Caki2 (cell line): ENCODE data around the gene PLK2. TPM values are rescaled to one million over a fixed set of nuclear protein-coding genes. Genes with fewer than 3 reads are reported as not detected.

Experiments
- DNase-seq: peaks from one replicate; pipeline ENCODE4 v3.0.0-alpha.2; 2015; ENCODE audit warnings: low read depth
- in situ Hi-C: cut with HindIII; loops from 2 replicates; pipeline ENCODE4 v1.10.0; 2016; ENCODE audit warnings: low sequenced_read_pairs, low pct_unique_long_range_greater_than_20kb, mixed read lengths
- total RNA-seq: library from RNA; depleted of rRNA; stranded (reverse); fragments of >200 nt; shearing (Covaris generic); gene quantifications from 2 replicates; pipeline ENCODE4 v1.2.3, GENCODE V29; 2014; ENCODE audit warnings: low replicate concordance

PLK2 gene
- total RNA-seq, 1 experiment from 2014 or later, result 701 TPM

DNA sequence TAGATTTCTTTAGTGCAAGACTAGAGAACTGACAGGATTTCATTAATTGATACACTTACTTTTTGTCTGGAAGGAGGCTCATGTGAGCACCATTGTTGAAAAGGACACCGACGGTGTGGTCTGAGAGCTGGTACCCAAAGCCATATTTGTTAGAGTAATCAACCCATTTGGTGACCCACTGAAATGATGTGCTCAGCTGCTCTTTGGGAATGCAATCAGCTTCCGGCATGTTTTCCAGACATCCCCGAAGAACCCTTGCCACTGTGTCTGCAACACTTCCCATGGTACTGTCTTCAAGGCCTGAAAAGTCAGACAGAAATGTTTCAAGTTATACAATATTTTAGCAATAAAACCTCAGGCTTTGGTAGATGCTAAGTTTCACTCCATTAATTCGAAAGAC lies 4.4 kb downstream of the PLK2 start:
- in situ Hi-C loops, result loop anchor here (25.0 kb wide), 1 partner anchor 618 kb away; no protein-coding TSS in a partner anchor
- DNase-seq, result no peak

DNA sequence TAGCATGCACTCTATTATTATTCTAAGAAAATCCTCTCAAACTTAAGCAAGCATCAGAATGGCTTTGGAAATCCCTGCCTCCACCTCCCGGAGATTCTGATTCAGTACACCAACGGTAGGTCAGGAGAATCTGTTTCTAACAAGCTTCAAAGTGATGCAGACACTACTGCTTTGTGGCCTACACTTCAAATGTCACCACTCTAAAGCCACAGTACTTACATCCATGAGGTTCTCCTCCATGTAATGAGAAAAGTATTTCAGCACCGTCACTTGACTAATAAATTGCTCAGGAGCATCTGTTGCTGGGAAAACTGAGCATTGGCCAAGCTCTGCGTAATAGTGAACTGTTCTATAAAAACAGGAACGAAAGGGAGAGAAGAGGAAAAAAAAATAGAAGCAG lies 4.8 kb downstream of the PLK2 start:
- peak; percentile 41 for DNase-seq
- in situ Hi-C loops, result loop anchor here (25.0 kb wide), 1 partner anchor 618 kb away; no protein-coding TSS in a partner anchor

DNA sequence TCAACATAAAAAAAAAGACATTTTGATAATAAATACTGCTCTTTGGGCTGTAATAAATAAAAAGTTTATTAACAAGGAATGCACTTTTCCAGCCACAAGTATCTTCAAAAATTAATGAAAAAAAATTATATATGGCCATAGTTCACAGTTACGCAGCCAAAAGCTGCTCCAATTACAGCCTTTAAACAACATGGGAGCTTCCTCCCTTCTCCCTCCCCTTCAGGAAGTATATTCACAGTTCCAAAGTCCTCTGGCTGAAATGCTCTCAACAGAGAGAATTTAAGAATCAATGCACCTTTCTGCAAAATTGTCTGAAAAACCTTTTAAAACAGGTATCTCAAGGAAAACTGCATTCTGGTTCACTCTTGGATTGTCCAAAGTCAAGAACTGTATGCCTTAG lies 5.9 kb downstream of the PLK2 start:
- DNase-seq, result peak; percentile 41
- in situ Hi-C loops, result loop anchor here (25.0 kb wide), 1 partner anchor 617 kb away; no protein-coding TSS in a partner anchor

DNA sequence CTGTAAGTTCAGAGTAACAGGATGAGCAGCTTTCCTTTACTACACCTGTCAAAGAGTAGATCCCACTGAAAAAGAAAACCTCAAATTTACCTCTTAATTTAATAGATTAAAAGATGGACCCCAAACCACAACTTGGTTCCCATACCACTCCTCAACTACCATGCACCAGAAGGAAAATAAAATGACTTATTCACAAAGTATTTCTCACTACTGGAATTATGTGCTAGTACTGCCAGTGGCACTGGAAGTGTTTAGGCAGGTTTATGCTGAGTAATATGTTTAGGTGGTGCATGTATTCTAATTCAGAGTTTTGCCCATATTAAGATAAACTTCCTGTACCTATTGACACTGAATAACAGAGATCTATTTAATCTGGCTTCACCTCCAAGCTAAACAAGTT lies 6.6 kb downstream of the PLK2 start:
- no peak for DNase-seq
- in situ Hi-C loops, result loop anchor here (25.0 kb wide), 1 partner anchor 616 kb away; no protein-coding TSS in a partner anchor

DNA sequence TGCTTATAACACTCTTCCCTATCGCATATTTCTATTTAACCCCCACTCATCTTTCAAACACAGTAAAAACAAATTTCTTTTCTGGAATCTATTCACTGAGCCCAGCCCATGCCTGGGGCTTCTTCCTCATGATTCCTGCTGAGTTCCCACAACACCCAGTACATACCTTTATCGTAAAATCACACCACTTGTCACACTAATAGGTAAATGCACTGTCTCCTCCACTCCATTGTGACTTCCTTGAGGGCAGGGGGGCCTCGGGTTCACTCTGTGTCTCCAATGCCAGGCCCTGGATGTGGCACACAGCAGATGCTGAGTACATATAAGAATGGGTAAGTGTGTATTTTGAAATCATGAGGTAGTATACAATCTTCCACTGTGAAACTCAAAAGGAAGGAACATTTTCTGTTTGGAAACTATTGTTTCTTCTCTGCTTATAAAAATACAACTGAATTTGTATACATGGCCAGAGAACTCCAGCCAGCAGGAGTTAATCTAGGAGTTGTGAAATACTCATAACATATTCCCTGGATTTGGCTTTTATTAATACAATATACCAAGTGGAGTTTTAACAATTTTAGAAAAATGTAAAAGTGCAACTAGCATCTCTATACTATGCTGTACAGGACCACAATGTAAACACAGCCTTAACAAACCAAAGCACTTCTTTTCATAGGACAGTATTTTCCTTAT lies 7.2 kb downstream of the PLK2 start:
- in situ Hi-C loops, result loop anchor here (25.0 kb wide), 1 partner anchor 615 kb away; no protein-coding TSS in a partner anchor
- peak; percentile 77 for DNase-seq

DNA sequence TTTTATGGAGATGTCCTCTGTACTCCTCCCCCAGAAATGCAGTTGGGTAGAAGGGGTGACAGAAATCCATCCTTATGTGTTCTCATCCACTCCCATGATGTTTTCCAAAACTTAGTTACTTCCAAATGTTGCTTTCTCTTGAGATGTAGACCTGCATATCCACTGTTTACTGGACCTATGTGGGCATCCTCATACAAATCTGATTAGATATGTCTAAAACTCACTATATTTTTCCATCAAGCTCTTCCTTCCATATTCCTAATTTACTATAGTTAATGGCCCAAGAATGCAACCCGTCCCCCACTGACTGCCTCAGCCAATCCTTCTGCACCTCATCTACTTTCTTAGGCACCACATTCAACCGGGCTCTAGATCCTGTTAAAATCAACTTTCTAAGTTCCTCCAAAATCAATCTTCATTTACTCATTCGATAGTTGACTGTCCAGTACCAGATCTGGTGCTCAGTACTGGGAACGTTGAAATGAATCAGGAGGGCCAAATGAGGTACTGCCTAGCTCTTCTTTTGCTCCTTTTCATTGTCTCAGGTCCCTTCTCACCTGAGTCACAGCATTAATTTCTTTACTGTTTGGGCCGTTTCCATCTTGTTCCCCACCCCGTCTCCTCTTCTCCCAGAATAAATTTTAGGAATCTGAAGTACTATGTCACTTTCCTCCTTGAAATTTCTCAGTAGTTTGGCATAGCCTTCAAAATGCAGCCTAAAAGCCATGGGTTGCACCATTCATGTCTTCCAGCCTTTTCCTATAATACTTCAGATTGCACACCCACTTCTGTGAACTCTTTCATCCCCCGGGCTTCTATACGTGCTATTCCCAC lies 7.9 kb downstream of the PLK2 start:
- in situ Hi-C loops, result loop anchor here (25.0 kb wide), 1 partner anchor 615 kb away; no protein-coding TSS in a partner anchor
- DNase-seq, result no peak

DNA sequence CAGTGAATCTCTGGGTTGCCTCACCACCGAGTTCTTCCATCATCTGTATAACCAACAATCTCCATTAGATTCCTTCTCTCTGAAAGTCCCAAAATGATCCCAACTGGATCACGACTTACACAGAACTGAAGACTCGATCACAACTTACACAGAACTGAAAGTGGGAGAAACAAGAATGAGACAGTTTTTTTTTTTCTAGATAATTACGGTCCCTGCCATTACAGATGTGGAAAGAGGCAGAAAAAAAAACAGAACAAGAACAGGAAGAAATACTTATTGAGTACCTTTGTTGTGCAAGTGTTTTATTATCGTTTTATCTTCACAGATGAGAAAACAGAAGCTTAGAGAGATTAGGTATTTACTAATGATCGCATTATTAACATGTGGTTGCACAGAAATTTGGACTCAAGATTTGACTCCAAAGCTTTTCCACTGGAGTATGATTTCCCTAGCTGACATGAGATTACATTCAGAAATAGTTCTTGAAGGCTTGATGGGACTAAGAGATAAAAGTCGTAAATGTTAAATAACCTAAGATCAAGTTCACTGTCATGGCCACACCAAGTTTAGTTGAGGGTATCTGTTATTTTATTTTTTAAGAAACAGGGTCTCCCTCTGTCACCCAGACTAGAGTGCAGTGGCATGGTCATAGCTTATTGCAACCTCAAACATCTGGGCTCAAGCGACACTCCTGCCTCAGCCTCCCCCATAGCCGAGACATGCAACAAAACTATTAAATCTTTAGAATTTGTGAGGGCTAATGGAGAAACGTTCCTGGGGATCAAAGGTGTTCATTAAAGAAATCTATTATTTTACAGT lies 8.9 kb downstream of the PLK2 start:
- in situ Hi-C loops, result loop anchor here (25.0 kb wide), 1 partner anchor 614 kb away; no protein-coding TSS in a partner anchor
- DNase-seq, result peak; percentile 61

DNA sequence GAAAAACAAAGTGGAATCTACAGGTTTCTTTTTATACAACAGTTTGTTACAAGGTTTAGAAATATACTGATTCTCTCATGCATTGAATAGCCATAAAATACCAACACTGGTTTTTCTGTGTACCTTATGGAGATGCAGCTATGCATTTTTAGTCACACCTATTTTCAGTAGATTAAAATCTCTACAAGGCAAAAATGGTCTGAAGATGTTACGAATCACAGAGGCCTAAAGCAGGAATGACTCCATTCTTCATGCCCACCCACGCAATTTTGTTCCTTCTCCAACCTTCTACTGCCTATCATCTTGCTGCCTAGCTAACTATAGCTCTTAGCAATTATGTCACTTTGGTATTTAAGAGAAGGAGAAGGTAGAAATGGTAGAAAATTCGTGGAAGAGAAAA lies 9.9 kb downstream of the PLK2 start:
- no peak for DNase-seq
- in situ Hi-C loops, result loop anchor here (25.0 kb wide), 1 partner anchor 613 kb away; no protein-coding TSS in a partner anchor

DNA sequence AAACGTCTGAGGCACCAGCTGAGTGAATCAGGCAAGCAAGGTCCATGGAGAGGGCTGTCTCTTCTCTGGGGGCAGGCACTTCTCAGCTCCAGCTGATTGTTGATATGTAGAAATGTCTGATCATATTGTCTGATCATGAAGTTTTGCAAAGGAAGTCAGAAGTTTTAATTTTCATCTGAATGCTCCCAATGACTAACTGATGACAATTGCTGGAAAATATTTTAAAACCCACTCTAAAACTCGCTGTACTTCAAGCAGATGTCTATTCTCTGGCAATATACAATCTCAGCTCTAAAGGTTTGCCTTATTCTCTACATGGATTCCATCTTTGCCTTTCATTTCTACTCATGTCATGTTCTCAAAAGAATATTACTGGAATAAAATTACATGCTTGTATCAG lies 12.7 kb downstream of the PLK2 start:
- DNase-seq, result no peak

DNA sequence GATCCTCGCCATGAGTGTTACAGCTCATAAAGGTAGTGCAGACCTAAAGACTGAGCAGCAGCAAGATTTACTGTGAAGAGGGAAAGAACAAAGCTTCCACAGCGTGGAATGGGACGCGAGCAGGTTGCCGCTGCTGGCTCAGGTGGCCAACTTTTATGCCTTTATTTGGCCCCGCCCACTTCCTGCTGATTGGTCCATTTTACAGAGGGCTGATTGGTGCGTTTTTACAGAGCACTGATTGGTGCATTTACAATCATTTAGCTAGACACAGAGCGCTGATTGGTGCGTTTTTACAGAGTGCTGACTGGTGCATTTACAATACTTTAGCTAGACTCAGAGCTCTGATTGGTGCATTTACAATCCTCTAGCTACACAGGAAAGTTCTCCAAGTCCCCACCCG lies 13.9 kb downstream of the PLK2 start:
- in situ Hi-C loops, result no loop called here
- no peak for DNase-seq

More for the DNA sequence above, 12.7 kb downstream of the PLK2 start:
- in situ Hi-C loops, result no loop called here

DNA sequence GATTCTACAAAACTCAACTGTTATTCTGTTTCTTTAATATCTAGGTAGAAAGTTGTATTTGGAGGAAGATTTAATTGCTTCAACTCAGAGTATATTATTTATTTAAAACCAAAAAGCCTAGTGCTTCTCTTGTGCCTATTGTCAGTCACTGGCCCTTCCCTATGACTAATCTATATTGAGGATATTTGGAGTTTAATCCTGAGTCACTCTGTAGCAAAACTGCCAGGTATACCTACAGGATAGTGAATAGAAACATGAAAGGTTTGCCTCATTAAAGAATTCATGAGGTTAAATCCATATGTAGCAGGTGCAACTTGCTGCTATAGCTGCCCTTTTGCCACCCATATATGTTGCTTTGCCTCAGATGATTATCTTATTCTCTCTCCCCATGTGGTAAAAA lies 15.1 kb downstream of the PLK2 start:
- in situ Hi-C loops, result no loop called here
- DNase-seq, result no peak

DNA sequence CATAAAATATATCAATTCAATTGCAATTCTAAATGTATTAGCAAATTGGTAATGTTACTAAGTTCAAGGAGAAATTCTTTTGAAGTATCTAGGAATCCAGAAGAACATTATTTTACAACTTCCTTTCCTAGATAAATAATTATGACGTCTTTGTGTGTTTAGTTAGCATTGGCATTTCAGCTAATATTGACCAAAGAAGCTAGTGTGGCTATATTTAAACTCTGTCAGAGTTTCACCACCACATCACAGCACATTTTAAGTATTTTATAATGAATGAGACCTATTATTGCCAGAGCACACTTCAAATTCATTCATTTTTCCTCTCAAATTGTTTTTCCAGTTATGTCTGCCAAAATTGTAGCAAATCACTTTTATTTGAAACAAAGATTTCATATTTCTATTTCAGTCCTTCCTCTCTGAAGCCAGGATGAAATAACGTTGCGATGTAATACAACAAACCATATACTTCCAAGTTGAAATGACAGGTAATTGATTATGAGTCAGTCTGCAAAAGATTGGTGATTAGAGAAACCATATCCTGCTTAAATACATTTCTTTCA lies 18.9 kb downstream of the PLK2 start:
- in situ Hi-C loops, result no loop called here
- DNase-seq, result no peak

DNA sequence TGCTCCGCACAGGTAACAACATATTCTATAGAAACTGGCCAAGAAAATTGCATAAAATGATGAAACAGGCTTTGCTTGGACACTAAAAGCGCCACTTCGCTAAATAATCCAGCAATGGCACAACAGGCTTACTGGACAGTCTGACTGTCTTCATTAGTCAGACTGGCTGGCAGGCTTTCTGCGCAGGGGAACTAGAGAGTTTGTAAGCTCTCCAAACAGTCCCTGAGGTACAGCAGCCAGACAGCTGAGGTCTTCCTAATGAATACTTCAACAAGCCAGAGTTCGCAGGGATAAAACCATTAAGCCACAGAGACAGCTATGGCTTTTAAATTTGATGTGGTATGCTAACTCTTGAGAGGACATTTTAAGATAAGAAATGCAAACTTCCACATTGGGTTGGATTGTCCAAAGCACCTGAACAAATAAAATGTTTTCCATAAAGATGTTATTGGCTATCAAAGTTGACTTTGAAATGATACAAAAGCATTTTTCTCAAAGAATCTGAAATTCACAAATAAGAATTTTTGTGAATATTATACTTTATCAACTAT lies 20.7 kb downstream of the PLK2 start:
- in situ Hi-C loops, result no loop called here
- no peak for DNase-seq

DNA sequence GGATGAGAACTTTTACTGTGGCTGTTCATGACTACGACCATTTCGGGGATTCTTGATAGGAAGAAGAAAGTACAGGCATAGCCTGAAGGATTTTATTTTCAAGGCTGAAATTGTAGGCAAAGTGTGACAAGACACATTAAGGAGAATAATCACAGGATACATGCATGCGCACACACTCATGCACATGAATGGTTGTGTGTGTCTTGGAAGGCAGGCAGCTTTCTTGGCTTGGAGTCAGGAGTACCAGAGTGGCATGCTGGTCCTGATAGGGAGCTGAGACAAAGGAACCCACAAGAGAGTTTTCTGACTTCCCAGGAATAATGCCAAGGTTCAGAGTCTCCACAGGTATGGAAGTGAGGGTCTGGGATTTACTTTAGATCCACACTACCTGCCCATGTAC lies 22.2 kb downstream of the PLK2 start:
- in situ Hi-C loops, result no loop called here
- DNase-seq, result no peak

DNA sequence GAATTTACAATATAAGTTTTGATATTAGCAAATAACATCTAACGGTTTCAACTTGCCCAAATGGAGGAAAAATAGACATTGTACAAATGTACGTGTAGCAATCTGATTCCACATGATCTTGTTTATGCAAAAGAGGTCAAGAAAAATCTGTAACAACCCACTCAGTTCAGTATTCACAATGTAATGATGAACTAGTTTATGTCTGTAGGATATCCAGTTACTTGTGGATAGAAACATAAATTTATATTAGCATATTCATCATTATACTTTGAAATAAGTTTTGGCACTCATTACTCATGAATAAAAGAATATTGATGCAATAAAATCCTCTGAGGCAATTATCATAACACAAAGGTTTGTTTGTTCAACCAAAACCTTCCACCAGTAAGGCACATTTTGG lies 28.1 kb downstream of the PLK2 start:
- no peak for DNase-seq
- in situ Hi-C loops, result no loop called here

DNA sequence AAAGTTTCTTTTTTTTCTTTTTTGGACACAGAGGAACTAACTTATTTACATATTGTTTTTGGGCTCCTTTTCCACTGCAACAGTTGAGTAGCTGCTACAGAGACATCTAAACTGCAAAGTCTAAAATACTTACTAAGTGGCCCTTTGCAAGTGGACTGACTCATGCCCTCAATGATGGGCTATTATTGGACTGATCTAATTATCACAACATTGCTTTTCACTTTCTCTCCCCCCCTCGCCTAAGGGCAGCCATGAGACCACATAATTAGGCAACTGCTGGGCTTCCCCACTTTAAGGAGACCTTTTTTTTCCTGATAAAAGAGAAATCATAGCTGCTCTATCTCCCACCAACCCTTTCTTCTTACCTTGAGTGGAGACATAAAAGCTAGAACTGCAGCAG lies 47.0 kb downstream of the PLK2 start:
- DNase-seq, result no peak
- in situ Hi-C loops, result no loop called here

DNA sequence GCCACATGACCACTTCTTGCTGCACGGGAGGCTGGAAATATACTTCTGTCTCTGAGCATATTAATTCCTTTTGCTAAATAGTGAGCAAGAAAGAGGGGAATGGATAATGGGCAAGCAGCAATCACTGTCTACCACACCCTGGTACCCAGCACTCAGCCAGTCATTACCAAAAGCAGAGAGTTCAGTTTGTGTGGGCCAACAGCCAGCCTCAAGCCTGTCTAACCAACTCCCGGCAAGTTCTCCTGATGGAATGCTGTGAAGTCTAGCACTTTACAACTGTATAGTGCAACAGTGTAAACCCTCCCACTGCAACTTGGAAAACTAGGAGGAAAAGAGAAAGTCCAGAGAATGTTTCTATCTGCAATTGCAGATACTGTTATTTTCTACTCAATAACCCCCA lies 47.8 kb downstream of the PLK2 start:
- no peak for DNase-seq
- in situ Hi-C loops, result no loop called here

DNA sequence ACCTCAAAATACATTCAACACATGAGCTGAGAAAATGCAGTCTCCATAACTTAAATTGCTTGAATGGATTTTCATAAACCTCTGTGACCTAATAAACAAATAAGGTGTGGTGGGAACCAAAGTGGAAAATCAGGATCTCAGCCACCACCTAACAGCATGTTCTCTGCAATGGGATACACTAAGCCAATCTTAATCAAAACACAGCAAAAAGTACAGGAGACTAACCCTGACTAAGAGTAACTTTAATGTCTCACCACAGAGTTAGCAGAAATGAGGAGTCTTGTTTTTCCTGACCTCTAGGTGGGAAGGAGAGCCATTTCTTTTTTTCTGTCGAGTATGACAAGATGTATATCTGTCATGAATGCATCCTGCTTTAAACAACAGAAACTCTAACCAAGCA lies 48.5 kb downstream of the PLK2 start:
- DNase-seq, result peak; percentile 16
- in situ Hi-C loops, result no loop called here
